Renal cortex interstitium (tissue), 11 donors: ENCODE results near the gene KRTAP10-7. TPM values are rescaled to one million over a fixed set of nuclear protein-coding genes. Genes with fewer than 3 reads are reported as not detected.
"Not testable (repeated sequence)": the region's sequence is repeated elsewhere in the genome, so short reads cannot be mapped to it uniquely, and the experiment has no call there.

ENCODE experiments used
- DNase-seq, 11 donors: peaks; one replicate each; pipeline ENCODE4 v3.0.0-alpha.2; 2013; ENCODE audit warnings: low read depth in 9 of 11, low spot score in 4 of 11; ENCODE audit errors: extremely low read depth in 1 of 11
- polyA plus RNA-seq, 3 donors: library from polyadenylated mRNA; unstranded; fragments of 120-200 nt; gene quantifications; one replicate each; pipeline ENCODE4 v1.2.1, GENCODE V29; 2013; ENCODE audit not compliant: insufficient read length in 3 of 3

Gene KRTAP10-7
- polyA plus RNA-seq, 3 donors: not detected

- no peak for DNase-seq
Observed at GRCh38 chr21:44601596-44602462, 1.4 kb downstream of the KRTAP10-7 start.

GRCh38 chr21:44602463-44602850, 2.1 kb downstream of the KRTAP10-7 start:
- no peak for DNase-seq

GRCh38 chr21:44603109-44603875, 2.9 kb downstream of the KRTAP10-7 start:
- DNase-seq: no peak

GRCh38 chr21:44603911-44604310, 3.5 kb downstream of the KRTAP10-7 start:
- no peak for DNase-seq

GRCh38 chr21:44606495-44606894, 6.1 kb downstream of the KRTAP10-7 start:
- no peak for DNase-seq

GRCh38 chr21:44609193-44609592, 8.8 kb downstream of the KRTAP10-7 start:
- no peak for DNase-seq

- DNase-seq: not testable (repeated sequence)
Observed at GRCh38 chr21:44610157-44610843, 9.9 kb downstream of the KRTAP10-7 start.

- DNase-seq: no peak
Observed at GRCh38 chr21:44611551-44611950, 11.2 kb downstream of the KRTAP10-7 start.

- DNase-seq: no peak
Observed at GRCh38 chr21:44612029-44612486, 11.7 kb downstream of the KRTAP10-7 start, which contains the start of gene KRTAP10-8. KRTAP10-8 (plus strand) TSS chr21:44612079; CDS start chr21:44612101, 22 bp downstream.

- DNase-seq: no peak
Observed at GRCh38 chr21:44612669-44613229, 12.4 kb downstream of the KRTAP10-7 start.

GRCh38 chr21:44613386-44614155, 13.2 kb downstream of the KRTAP10-7 start:
- no peak for DNase-seq

- DNase-seq: no peak
Observed at GRCh38 chr21:44614161-44614631, 13.8 kb downstream of the KRTAP10-7 start.

- no peak for DNase-seq
Observed at GRCh38 chr21:44614961-44615391, 14.6 kb downstream of the KRTAP10-7 start.

GRCh38 chr21:44615466-44615865, 15.1 kb downstream of the KRTAP10-7 start:
- no peak for DNase-seq

- DNase-seq: no peak
Observed at GRCh38 chr21:44615911-44616590, 15.7 kb downstream of the KRTAP10-7 start.

- DNase-seq: no peak
Observed at GRCh38 chr21:44616591-44616926, 16.2 kb downstream of the KRTAP10-7 start.

- DNase-seq: no peak
Observed at GRCh38 chr21:44617071-44617501, 16.7 kb downstream of the KRTAP10-7 start.

GRCh38 chr21:44618504-44618903, 18.1 kb downstream of the KRTAP10-7 start:
- DNase-seq: no peak
